Stimulated activated CD8-positive, alpha-beta memory T cell treated with anti-CD3 and anti-CD28 coated beads, Interleukin-4, amount 100 ng/mL, for 1 hour (primary cell): ENCODE results near the gene PTPRK.

Source experiments
- DNase-seq, 2 donors: peaks; one replicate each; pipeline ENCODE4 v3.0.0-alpha.2; 2020; ENCODE audit warnings: low read depth in 2 of 2, low spot score in 1 of 2

PTPRK gene

GRCh38 chr6:128350416-128351254 is 169.8 kb downstream of the PTPRK start:
- no peak for DNase-seq

GRCh38 chr6:128347123-128347522 is 173.3 kb downstream of the PTPRK start:
- DNase-seq: no peak

DNA sequence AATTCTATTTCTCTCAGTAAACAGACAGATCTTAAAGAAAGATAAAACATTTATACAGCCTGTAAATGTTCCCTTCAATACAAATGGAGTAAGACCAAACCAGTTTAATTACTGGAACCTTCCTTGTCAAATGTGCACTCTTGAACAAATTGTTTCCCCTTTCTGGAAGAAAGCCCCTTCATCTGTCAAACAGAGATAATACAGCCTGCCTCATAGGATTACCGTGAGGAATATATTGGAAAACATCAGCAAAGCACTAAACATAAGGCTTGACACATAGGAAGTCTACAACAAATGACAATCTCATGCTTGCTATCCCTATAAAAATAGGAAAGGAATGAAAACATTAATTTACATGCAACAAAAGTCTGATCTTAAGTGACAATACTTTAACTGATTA is 173.8 kb downstream of the PTPRK start:
- DNase-seq: no peak

DNA sequence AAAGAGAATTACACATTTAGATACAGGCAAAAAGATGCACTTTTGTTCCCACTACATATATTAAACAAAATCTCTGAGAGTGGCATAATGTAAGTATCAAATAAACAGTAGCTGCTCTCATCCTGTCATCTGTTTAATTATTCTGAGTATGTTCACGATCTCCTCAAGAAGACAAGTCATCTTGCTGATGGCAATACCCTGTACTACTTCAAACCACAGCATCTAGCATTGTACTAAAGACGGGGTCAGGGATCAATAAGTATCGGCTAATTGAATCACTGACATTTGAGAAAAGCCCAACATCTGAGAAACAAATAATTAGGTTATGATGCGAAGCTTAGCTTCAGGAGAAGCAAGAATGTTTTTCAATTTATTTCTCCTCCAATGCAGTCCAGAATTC is 175.1 kb downstream of the PTPRK start:
- no peak for DNase-seq

DNA sequence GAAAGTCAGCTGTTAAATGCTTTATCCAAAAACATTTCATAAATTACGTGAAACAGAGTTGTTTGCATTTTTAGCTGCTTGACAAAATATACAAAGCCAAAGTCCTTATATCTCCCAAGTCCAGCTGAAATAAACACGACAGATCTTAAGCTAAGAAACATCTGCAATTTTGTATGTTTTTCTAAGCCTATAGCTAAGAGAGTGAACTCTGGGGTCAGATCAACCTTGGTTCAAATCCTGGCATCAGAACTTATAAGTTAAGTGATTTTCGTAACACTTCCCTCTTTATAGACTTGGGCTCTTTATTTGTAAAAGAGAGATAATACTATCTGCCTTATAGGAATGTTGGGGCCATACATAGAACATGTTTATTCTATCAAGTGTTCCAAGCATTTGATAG is 176.7 kb downstream of the PTPRK start:
- DNase-seq: no peak

GRCh38 chr6:128339635-128340450 is 180.6 kb downstream of the PTPRK start:
- no peak for DNase-seq

DNA sequence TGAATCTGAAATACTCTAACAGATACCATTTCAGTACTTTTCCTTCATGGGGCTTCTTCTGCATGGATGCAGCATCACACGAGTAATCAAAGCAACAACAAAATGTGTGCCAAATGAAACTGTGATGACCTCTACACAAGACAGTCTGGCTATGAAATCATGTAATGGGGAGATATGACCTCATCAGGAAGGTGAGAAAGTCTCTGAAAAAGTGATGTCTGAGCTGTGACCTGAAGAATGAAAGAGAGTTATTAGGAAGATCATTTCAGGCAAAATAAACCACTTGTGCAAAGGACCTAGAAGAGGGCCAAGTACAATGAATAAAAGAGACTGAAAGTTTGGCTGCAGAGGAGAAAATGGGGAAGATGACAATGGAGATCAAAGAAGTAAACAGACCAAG is 182.8 kb downstream of the PTPRK start:
- no peak for DNase-seq

- DNase-seq: no peak
Observed at GRCh38 chr6:128336436-128337095, 183.8 kb downstream of the PTPRK start.

DNA sequence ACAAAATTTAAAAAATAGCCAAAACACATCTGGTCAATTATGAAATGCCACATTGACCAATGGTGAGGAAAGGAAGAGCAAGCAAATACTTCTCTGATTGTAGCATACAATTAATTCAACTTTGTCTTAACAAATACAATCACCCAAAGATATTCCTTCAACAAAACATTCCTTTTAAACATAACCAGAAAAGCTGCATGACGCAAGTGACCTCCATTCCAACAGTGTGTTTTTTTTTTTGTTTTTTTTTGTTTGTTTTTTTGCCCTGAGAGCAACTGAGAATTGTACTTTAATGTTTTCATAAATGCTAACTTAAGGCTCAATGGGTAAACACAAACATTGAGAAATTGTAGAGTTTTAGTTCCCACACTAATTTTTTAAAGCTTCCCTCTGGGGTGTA is 184.4 kb downstream of the PTPRK start:
- no peak for DNase-seq

- no peak for DNase-seq
Observed at GRCh38 chr6:128333581-128334223, 186.7 kb downstream of the PTPRK start.

- DNase-seq: no peak
Observed at GRCh38 chr6:128327890-128328289, 192.5 kb downstream of the PTPRK start.

DNA sequence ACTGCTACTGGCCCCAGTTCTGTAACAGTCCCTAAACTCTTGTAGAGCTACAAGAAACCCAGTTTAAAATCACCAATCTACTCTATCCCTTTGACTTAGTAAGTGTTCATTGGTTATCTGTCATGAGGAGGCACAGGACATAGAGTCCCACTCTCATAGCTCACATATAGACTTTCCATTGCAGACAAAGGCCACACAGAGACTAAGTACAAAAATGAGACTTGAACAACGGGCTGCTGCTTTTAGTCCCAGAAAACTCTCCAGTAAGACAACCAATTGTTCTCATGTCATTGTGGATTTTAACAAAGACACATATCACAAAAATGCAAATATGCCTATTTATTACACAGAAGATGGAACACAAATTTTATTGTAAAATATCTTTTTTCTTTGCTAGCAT is 197.4 kb downstream of the PTPRK start:
- DNase-seq: no peak

DNA sequence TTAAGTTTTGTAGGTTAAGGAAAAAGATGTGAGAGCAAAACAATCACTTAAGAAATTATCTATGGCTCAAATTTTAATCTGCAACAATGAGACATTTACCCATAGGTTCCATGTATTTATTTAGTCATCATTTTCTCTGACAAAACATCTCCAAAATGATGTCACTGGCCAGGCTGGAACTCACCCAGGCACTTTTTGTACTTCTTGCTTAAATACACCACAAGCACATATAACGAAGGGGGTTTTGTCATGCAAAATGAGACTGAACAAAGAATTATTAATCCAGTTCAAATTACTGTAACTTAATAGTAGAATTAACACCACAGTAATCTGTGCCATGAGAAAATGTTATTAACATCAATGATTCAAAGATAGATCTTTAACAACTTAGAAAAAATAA is 200.5 kb downstream of the PTPRK start:
- no peak for DNase-seq

DNA sequence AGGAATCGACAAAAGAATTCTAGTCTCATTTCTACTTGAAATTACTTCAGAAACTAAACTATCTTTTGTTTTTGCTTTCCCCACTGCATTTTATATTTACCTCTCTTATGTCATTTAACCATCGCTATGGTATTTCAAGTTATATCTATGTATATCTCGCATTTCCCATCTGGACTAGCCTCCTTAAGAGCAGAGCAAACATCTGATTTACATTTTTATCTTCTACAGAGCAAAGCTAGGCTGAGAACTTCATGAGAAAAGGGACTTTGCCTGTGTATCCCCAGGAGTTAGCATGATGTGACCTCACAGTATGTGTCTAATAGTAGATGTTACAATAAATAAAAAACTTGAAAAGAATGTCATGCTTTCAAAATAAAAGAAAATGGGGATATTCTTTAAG is 201.2 kb downstream of the PTPRK start:
- no peak for DNase-seq

DNA sequence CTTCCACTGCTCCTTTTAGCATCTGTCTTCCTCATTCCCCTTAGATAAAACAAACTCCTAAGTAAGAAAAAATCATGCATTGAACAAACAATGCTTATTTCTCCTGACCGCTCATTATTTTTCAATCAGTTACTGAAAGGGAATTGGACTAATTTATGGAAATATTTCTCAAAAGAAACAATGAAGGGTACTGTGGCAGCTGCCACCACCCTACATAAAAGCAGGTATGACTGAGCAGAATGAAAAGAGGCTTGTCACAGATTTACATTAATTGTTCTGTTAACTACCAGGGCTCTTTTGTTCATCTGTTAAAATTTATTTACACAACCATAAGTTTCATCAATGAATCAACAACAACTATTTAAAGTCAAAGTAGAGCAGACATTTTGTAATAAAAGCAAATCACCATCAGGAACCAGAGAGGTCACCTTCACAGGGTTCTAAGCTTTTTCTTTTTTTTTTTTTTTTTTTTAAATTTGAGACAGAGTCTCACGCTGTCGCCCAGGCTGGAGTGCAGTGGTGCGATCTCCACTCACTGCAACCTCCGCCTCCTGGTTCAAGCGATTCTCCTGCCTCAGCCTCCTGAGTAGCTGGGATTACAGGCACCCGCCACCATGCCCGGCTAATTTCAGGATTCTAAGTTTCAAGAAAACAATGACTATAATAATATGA is 204.0 kb downstream of the PTPRK start:
- no peak for DNase-seq

GRCh38 chr6:128314190-128314589 is 206.2 kb downstream of the PTPRK start:
- no peak for DNase-seq

DNA sequence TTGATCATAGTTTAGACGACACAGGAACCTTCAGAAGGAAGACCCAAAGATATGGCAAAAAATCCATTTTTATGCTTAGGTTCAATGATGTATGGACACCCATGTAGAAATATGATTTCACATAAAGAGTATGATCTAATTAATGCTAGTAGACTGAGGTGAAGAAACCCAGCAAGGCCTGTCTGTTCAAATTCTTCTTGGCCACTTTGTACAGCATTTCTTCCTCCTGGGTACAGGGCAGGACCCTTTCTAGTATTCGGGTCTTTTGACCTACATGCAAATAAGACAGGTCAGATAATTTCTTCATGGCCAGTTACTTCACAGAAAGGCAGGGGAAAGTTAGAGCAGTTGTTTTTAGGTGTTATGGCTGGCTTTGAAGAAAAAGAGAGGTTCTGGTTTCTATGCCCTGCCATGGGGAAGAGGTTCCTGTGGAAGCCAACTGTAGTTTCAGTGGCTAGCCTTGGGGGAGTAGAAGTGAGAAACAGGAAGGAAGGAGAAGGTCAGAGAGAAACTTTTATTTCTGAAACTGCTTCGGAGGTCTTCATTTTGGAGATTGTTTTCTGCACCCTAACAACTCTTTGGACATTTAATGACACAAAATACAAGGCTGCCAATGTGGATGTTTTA is 208.3 kb downstream of the PTPRK start:
- no peak for DNase-seq

GRCh38 chr6:128310451-128310850 is 209.9 kb downstream of the PTPRK start:
- DNase-seq: no peak

DNA sequence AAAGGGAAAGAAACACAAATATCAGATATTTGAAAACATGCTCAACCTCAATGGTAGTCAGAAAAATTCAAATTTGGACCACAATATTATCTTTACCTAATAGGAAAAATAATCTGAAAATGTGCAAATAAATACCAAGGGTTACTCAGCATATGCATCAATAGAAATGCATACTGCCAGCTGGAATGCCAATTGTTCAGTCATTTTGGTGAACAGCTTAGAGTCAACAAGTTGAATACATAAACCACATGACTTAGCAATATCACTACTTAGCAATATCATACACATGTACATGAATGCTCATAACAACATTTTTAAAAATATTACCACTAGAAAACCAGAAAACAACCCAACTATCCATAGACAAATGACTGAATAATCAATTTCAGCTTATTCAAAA is 212.7 kb downstream of the PTPRK start:
- no peak for DNase-seq

DNA sequence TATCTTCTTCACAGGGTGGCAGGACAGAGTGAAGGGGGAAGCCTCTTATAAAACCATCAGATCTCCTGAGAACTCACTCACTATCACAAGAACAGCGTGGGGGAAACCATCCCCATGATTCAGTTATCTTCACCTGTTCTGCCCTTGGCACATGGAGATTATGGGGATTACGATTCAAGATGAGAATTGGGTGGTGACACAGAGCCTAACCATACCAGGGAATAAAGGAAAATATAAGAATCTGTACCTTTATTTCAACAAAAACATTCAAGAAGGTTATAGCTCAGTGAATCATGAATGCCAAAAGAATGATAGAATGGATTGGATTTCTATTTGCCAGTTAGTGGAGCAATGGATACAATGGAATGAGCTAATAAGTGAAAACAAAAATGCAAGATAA is 214.4 kb downstream of the PTPRK start:
- no peak for DNase-seq
